Measurements from ENCODE around the gene ERRFI1.

GRCh38 chr1:7967651-7968050, 58.5 kb downstream of the ERRFI1 start:
- TF ChIP-seq CTCF (IDR thresholded peaks at IDR 0.05) (no peak), EP300 (IDR thresholded peaks at IDR 0.05; ENCODE audit: low read depth) (no peak)
